Endothelial cell of umbilical vein (primary cell): ENCODE data around the gene PYCR2. TPM values are rescaled to one million over a fixed set of nuclear protein-coding genes. Genes with fewer than 3 reads are reported as not detected.

ENCODE experiments used
- BruUV-seq: library from RNA; stranded (reverse); fragments of 400-500 nt; replicated peaks from 2 replicates; lab custom pipeline; 2021; lab: Mats Ljungman, UMichigan
- CTCF ChIA-PET: fragments of 300-600, 350-600 bp; sonication (Branson Sonifier 250); formaldehyde crosslinking; loops from one replicate; lab custom pipeline; 2021; ENCODE audit warnings: antibody characterized with exemption, inconsistent platforms; lab: Charles Lee
- POLR2A ChIA-PET: fragments of 300-600, 350-600 bp; sonication (Branson Sonifier 250); formaldehyde crosslinking; loops from one replicate; lab custom pipeline; 2021; ENCODE audit warnings: antibody characterized with exemption, inconsistent platforms; lab: Charles Lee
- DNase-seq: peaks from one replicate; pipeline ENCODE4 v3.0.0-alpha.2; 2011; ENCODE audit warnings: low read depth, low spot score
- FAIRE-seq: peaks from 2 replicates; lab custom pipeline; 2011; peaks lifted over from hg19 to GRCh38; lab: Jason Lieb, UNC
- H2AFZ ChIP-seq: 2 replicates; pipeline ENCODE4 v1.6.0; 2012; ENCODE audit warnings: low read depth, low read length, control low read depth, inconsistent platforms
- H3K27ac ChIP-seq: 2 replicates; pipeline ENCODE4 v1.5.1; 2011; ENCODE audit warnings: low read depth, mild to moderate bottlenecking, control low read depth, low read length, moderate library complexity; ENCODE audit not compliant: insufficient read depth
- H3K27me3 ChIP-seq, 2 experiments: 2 replicates each; pipeline versions ENCODE4 v1.6.0 to v1.6.1; 2011; ENCODE audit warnings: low read length in 2 of 2, mixed read lengths in 1 of 2; ENCODE audit not compliant: control insufficient read depth in 2 of 2, insufficient read depth in 2 of 2
- H3K36me3 ChIP-seq, 2 experiments: 2 replicates in 1 of 2; 3 replicates in 1 of 2; pipeline ENCODE4 v1.5.1; 2011; ENCODE audit warnings: low read length in 2 of 2, mild to moderate bottlenecking in 1 of 2, moderate library complexity in 1 of 2; ENCODE audit not compliant: control insufficient read depth in 2 of 2, insufficient read depth in 2 of 2; ENCODE audit errors: extremely low read depth in 1 of 2
- H3K4me1 ChIP-seq: 3 replicates; pipeline ENCODE4 v1.5.1; 2011; ENCODE audit warnings: mild to moderate bottlenecking, low read length; ENCODE audit not compliant: control insufficient read depth, insufficient read depth; ENCODE audit errors: extremely low read depth
- H3K4me2 ChIP-seq: 2 replicates; pipeline ENCODE4 v1.6.1; 2011; ENCODE audit warnings: low read length, control low read depth, mixed read lengths; ENCODE audit not compliant: insufficient read depth
- H3K4me3 ChIP-seq, 3 experiments: fragments of 200-600 bp in 1 of 3; sonication (generic), shearing (Covaris generic) in 1 of 3; replicated peaks in 1 of 3; 2 replicates each; pipeline ENCODE4 v1.5.1; 2011 to 2016; ENCODE audit warnings: control low read depth in 3 of 3, low read length in 3 of 3, mild to moderate bottlenecking in 2 of 3, inconsistent platforms in 1 of 3, low read depth in 1 of 3, moderate library complexity in 1 of 3; ENCODE audit not compliant: insufficient read depth in 1 of 3
- H3K79me2 ChIP-seq: 2 replicates; pipeline ENCODE4 v1.6.0; 2012; ENCODE audit warnings: low read length, inconsistent platforms; ENCODE audit not compliant: control insufficient read depth, insufficient read depth
- H3K9ac ChIP-seq: replicated peaks from 2 replicates; pipeline ENCODE3; 2011; ENCODE audit warnings: low read length, control low read depth; ENCODE audit not compliant: insufficient read depth; ENCODE audit errors: extremely low read depth
- H3K9me1 ChIP-seq: replicated peaks from 3 replicates; pipeline ENCODE4 v1.6.0; 2011; ENCODE audit warnings: mild to moderate bottlenecking, low read length; ENCODE audit not compliant: control insufficient read depth, insufficient read depth; ENCODE audit errors: extremely low read depth
- H3K9me3 ChIP-seq: replicated peaks from 2 replicates; pipeline ENCODE4 v1.5.1; 2012; ENCODE audit warnings: low read length, inconsistent platforms; ENCODE audit not compliant: control insufficient read depth, insufficient read depth
- H4K20me1 ChIP-seq: replicated peaks from 2 replicates; pipeline ENCODE3; 2011; ENCODE audit warnings: mild to moderate bottlenecking, low read length; ENCODE audit not compliant: control insufficient read depth, insufficient read depth; ENCODE audit errors: extremely low read depth
- CTCF ChIP-seq, 2 donors: IDR thresholded peaks; 1 replicate in 1 of 2; 2 replicates in 1 of 2; pipeline ENCODE4 v1.5.1; 2011; ENCODE audit warnings: low read length in 2 of 2, mild to moderate bottlenecking in 2 of 2, moderate library complexity in 2 of 2, control low read depth in 1 of 2, inconsistent platforms in 1 of 2, low read depth in 1 of 2; ENCODE audit not compliant: insufficient read depth in 1 of 2; ENCODE audit errors: extremely low read depth in 1 of 2
- EZH2 ChIP-seq: IDR thresholded peaks from 2 replicates; pipeline ENCODE4 v1.6.1; 2012; ENCODE audit warnings: borderline replicate concordance, low read depth, mild to moderate bottlenecking, moderate library complexity, low read length, inconsistent platforms; ENCODE audit not compliant: severe bottlenecking
- FOS ChIP-seq: IDR thresholded peaks from 2 replicates; pipeline ENCODE4 v1.6.1; 2011; ENCODE audit warnings: mild to moderate bottlenecking, low read length, moderate library complexity, borderline replicate concordance; ENCODE audit not compliant: insufficient read depth
- GATA2 ChIP-seq: IDR thresholded peaks from 2 replicates; pipeline ENCODE4 v1.7.0; 2011; ENCODE audit warnings: low read depth, mild to moderate bottlenecking, moderate library complexity, mixed read lengths, low read length; ENCODE audit not compliant: insufficient read length, insufficient read depth
- JUN ChIP-seq: IDR thresholded peaks from 2 replicates; pipeline ENCODE4 v1.6.1; 2011; ENCODE audit warnings: borderline replicate concordance, low read depth; ENCODE audit not compliant: insufficient read length, insufficient read depth
- MYC ChIP-seq: IDR thresholded peaks from one replicate; pipeline ENCODE4 v1.6.1; 2011; ENCODE audit warnings: mild to moderate bottlenecking, low read depth, low read length
- POLR2A ChIP-seq: IDR thresholded peaks from 2 replicates; pipeline ENCODE4 v1.6.1; 2012; ENCODE audit warnings: low read depth, mild to moderate bottlenecking, control low read depth, low read length
- POLR2AphosphoS5 ChIP-seq: IDR thresholded peaks from 2 replicates; pipeline ENCODE4 v1.6.1; 2012; ENCODE audit warnings: low read depth, mild to moderate bottlenecking, control low read depth, low read length, moderate library complexity; ENCODE audit not compliant: insufficient read depth
- dilution Hi-C: fragments of 300-500 bp; cut with MboI; formaldehyde crosslinking; loops from one replicate; pipeline ENCODE4 v1.15.0; 2019; ENCODE audit warnings: low sequenced_read_pairs; ENCODE audit not compliant: extremely low pct_ligation_motif_present
- intact Hi-C: fragments of 100-400 bp; cut with micrococcal nuclease; formaldehyde crosslinking; loops from one replicate; pipeline ENCODE4 v1.10.0; 2022
- polyA plus RNA-seq, 4 experiments: library from polyadenylated mRNA; depleted of rRNA in 3 of 4; stranded (reverse) in 3 of 4; unstranded in 1 of 4; fragments of >200 nt; gene quantifications; 2 replicates each; pipeline versions ENCODE4 v1.2.1 to v1.2.3, GENCODE V29; 2011 to 2012; ENCODE audit warnings: missing spikeins in 1 of 4
- total RNA-seq: library from RNA; stranded (reverse); gene quantifications from 2 replicates; pipeline ENCODE4 v1.2.3, GENCODE V29; 2021
- TF ChIP-seq, protein P1 (sequence below): IDR thresholded peaks from 2 replicates; pipeline ENCODE4 v1.6.1; 2011; ENCODE audit not compliant: insufficient read depth, insufficient read length

Gene PYCR2
- total and polyA plus RNA-seq, 2 donors (not counting 3 experiments of a cell fraction or from before 2014, with no cell fraction given): 64.6 to 65.1 TPM

- FAIRE-seq: no peak
These were observed 16.7 kb downstream of the PYCR2 start for GRCh38 chr1:225907341-225907740.

GRCh38 chr1:225906467-225906866, 17.6 kb downstream of the PYCR2 start:
- Histone ChIP-seq H3K4me2 (no peak overlapping the region), H2AFZ (no peak overlapping the region), H3K4me3 (no peak overlapping the region), H4K20me1 (no peaks in the 10 kb centered on the region), H3K27ac (no peak overlapping the region), H3K4me1 (no peaks in the 10 kb centered on the region), H3K9me3 (no peaks in the 10 kb centered on the region), H3K9ac (no peak overlapping the region), H3K36me3 (no peaks in the 10 kb centered on the region), H3K9me1 (no peaks in the 10 kb centered on the region), H3K27me3 (no peaks in the 10 kb centered on the region), H3K79me2 (no peaks in the 10 kb centered on the region)
- TF ChIP-seq JUN: no peak
- TF ChIP-seq, protein P1, sequence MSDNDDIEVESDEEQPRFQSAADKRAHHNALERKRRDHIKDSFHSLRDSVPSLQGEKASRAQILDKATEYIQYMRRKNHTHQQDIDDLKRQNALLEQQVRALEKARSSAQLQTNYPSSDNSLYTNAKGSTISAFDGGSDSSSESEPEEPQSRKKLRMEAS: no peak
- no peak for TF ChIP-seq CTCF (IDR thresholded peaks at IDR 0.05; ENCODE audit: extremely low read depth in 1 of 2, insufficient read depth in 1 of 2, low read depth in 1 of 2, low read length in 2 of 2)
- no peak for TF ChIP-seq POLR2AphosphoS5
- TF ChIP-seq FOS: no peak
- no peak for TF ChIP-seq EZH2
- TF ChIP-seq POLR2A: no peak
- TF ChIP-seq MYC: no peak
- TF ChIP-seq GATA2: no peak
- intact Hi-C loops (no loop called here), dilution Hi-C loops (no loop called here)
- no TSS peak for BruUV-seq
- CTCF ChIA-PET: interaction anchor here (2.0 kb wide), 1 partner anchor 432 kb away, joined by 13 read pairs; no protein-coding TSS in a partner anchor
- DNase-seq (no peak), FAIRE-seq (no peak)
- POLR2A ChIA-PET: no interaction called here

More at GRCh38 chr1:225907341-225907740, 16.7 kb downstream of the PYCR2 start:
- no peak for DNase-seq
- Histone ChIP-seq H2AFZ (no peak overlapping the region), H3K27ac (no peak overlapping the region), H3K36me3 (no peaks in the 10 kb centered on the region), H3K9me3 (no peaks in the 10 kb centered on the region), H3K4me3 (no peak overlapping the region), H3K4me2 (no peak overlapping the region), H3K27me3 (no peaks in the 10 kb centered on the region), H3K9me1 (no peaks in the 10 kb centered on the region), H4K20me1 (no peaks in the 10 kb centered on the region), H3K4me1 (no peaks in the 10 kb centered on the region), H3K9ac (no peak overlapping the region), H3K79me2 (no peaks in the 10 kb centered on the region)
- ChIA-PET CTCF (no interaction called here), POLR2A (no interaction called here)
- no TSS peak for BruUV-seq
- TF ChIP-seq JUN: no peak
- no peak for TF ChIP-seq FOS
- TF ChIP-seq GATA2: no peak
- TF ChIP-seq, protein P1: no peak
- TF ChIP-seq MYC: no peak
- TF ChIP-seq EZH2: no peak
- dilution Hi-C loops: no loop called here
- intact Hi-C loops: no loop called here
